IMR-90 (cell line): Measurements from ENCODE around the gene RNF225. TPM values are rescaled to one million over a fixed set of nuclear protein-coding genes. Genes with fewer than 3 reads are reported as not detected.

ENCODE experiments used
- ATAC-seq: fragments of 200-7000 bp; cut with Tn5 transposase; 2 replicates; pipeline ENCODE4 v1.9.1; 2020; ENCODE audit warnings: low read depth, mild to moderate bottlenecking, moderate library complexity
- BruUV-seq: library from RNA; stranded (reverse); fragments of 400-500 nt; replicated peaks from 2 replicates; lab custom pipeline; 2021; lab: Mats Ljungman, UMichigan
- CTCF ChIA-PET: fragments of 300-600 bp; formaldehyde crosslinking; extraction: SDS; loops from one replicate; lab custom pipeline; 2021; ENCODE audit warnings: antibody characterized with exemption; lab: Yijun Ruan, JAX
- POLR2A ChIA-PET: fragments of 300-600 bp; sonication (Branson Sonifier 250); formaldehyde crosslinking; loops from one replicate; lab custom pipeline; 2022; ENCODE audit warnings: antibody characterized with exemption; ENCODE audit not compliant: unreplicated experiment; lab: Charles Lee
- DNase-seq: peaks from one replicate; pipeline ENCODE4 v3.0.0; 2013
- H2AFZ ChIP-seq: replicated peaks from 2 replicates; pipeline ENCODE3; 2013; ENCODE audit warnings: low read length, mild to moderate bottlenecking; ENCODE audit not compliant: poor library complexity
- H2AK5ac ChIP-seq: 2 replicates; pipeline ENCODE4 v1.6.1; 2013; ENCODE audit warnings: low read depth, low read length, inconsistent platforms
- H2AK9ac ChIP-seq: replicated peaks from 2 replicates; pipeline ENCODE3; 2013; ENCODE audit warnings: mild to moderate bottlenecking, low read depth, low read length, moderate library complexity; ENCODE audit not compliant: poor library complexity
- H2BK120ac ChIP-seq: 2 replicates; pipeline ENCODE4 v1.6.1; 2013; ENCODE audit warnings: low read depth, low read length, inconsistent platforms
- H2BK15ac ChIP-seq: 3 replicates; pipeline ENCODE4 v1.6.1; 2013; ENCODE audit warnings: low read depth, low read length, inconsistent platforms
- H2BK20ac ChIP-seq: 2 replicates; pipeline ENCODE4 v1.6.1; 2013; ENCODE audit warnings: low read depth, mild to moderate bottlenecking, inconsistent platforms, low read length, moderate library complexity
- H2BK5ac ChIP-seq: 2 replicates; pipeline ENCODE4 v1.6.1; 2013; ENCODE audit warnings: mild to moderate bottlenecking, low read depth, low read length, inconsistent platforms; ENCODE audit not compliant: poor library complexity, severe bottlenecking
- H3K14ac ChIP-seq: replicated peaks from 2 replicates; pipeline ENCODE4 v1.6.1; 2013; ENCODE audit warnings: low read depth, low read length, inconsistent platforms
- H3K18ac ChIP-seq: 2 replicates; pipeline ENCODE4 v1.6.1; 2013; ENCODE audit warnings: low read depth, low read length, control low read depth
- H3K23ac ChIP-seq: 2 replicates; pipeline ENCODE4 v1.6.1; 2013; ENCODE audit warnings: low read depth, low read length, inconsistent platforms
- H3K27ac ChIP-seq: 2 replicates; pipeline ENCODE4 v1.5.1; 2013; ENCODE audit warnings: mild to moderate bottlenecking, control low read depth, low read length; ENCODE audit not compliant: insufficient read depth
- H3K27me3 ChIP-seq: 2 replicates; pipeline ENCODE4 v1.6.1; 2013; ENCODE audit warnings: low read length; ENCODE audit not compliant: control insufficient read depth, insufficient read depth
- H3K36me3 ChIP-seq: 2 replicates; pipeline ENCODE4 v1.6.1; 2013; ENCODE audit warnings: low read length, mixed read lengths; ENCODE audit not compliant: control insufficient read depth, insufficient read depth
- H3K4ac ChIP-seq: 2 replicates; pipeline ENCODE4 v1.6.1; 2013; ENCODE audit warnings: low read depth, low read length, inconsistent platforms
- H3K4me1 ChIP-seq: 2 replicates; pipeline ENCODE4 v1.6.1; 2013; ENCODE audit warnings: low read length, mixed read lengths; ENCODE audit not compliant: control insufficient read depth, insufficient read depth
- H3K4me2 ChIP-seq: 2 replicates; pipeline ENCODE4 v1.6.1; 2013; ENCODE audit warnings: low read depth, mild to moderate bottlenecking, control low read depth, low read length, moderate library complexity
- H3K4me3 ChIP-seq: 2 replicates; pipeline ENCODE4 v1.5.1; 2013; ENCODE audit warnings: low read depth, mild to moderate bottlenecking, control low read depth, low read length, moderate library complexity; ENCODE audit not compliant: insufficient read depth
- H3K56ac ChIP-seq: 2 replicates; pipeline ENCODE4 v1.6.1; 2013; ENCODE audit warnings: low read length, inconsistent platforms; ENCODE audit not compliant: insufficient read depth; ENCODE audit errors: extremely low read depth
- H3K79me1 ChIP-seq, 2 experiments: 2 replicates each; pipeline ENCODE4 v1.6.1; 2013; ENCODE audit warnings: low read length in 2 of 2, inconsistent platforms in 1 of 2, low read depth in 1 of 2
- H3K9ac ChIP-seq: 2 replicates; pipeline ENCODE4 v1.6.1; 2013; ENCODE audit warnings: low read depth, low read length, control low read depth
- H3K9me1 ChIP-seq: 2 replicates; pipeline ENCODE4 v1.6.1; 2013; ENCODE audit warnings: low read length, inconsistent platforms; ENCODE audit not compliant: insufficient read depth
- H3K9me3 ChIP-seq: 2 replicates; pipeline ENCODE4 v1.6.1; 2013; ENCODE audit warnings: low read length; ENCODE audit not compliant: control insufficient read depth, insufficient read depth
- H4K20me1 ChIP-seq: 2 replicates; pipeline ENCODE4 v1.6.1; 2013; ENCODE audit warnings: low read length, inconsistent platforms; ENCODE audit not compliant: insufficient read depth
- H4K5ac ChIP-seq: 2 replicates; pipeline ENCODE4 v1.6.1; 2013; ENCODE audit warnings: mild to moderate bottlenecking, low read depth, low read length, control low read depth
- H4K8ac ChIP-seq, 2 experiments: 2 replicates each; pipeline ENCODE4 v1.6.1; 2013; ENCODE audit warnings: low read depth in 2 of 2, low read length in 2 of 2, control low read depth in 1 of 2, inconsistent platforms in 1 of 2
- H4K91ac ChIP-seq: 2 replicates; pipeline ENCODE4 v1.6.1; 2013; ENCODE audit warnings: low read depth, low read length, inconsistent platforms; ENCODE audit not compliant: insufficient read depth
- POLR2A ChIP-seq: IDR thresholded peaks from 2 replicates; pipeline ENCODE4 v1.6.1; 2012; ENCODE audit warnings: mild to moderate bottlenecking, low read depth, low read length
- RAD21 ChIP-seq: IDR thresholded peaks from 2 replicates; pipeline ENCODE4 v1.6.1; 2012; ENCODE audit warnings: low read length, improper control_type of control experiment
- WGBS, 2 experiments: methylation state at CpG; one replicate each; pipeline versions ENCODE4 v1.1.5 to v1.1.7; 2013; ENCODE audit warnings: missing lambda C conversion rate in 2 of 2; ENCODE audit not compliant: insufficient read length in 1 of 2; ENCODE audit errors: extremely low coverage in 2 of 2; 5-methylcytosine and 5-hydroxymethylcytosine counted together
- dilution Hi-C: fragments of 300-500 bp; cut with HindIII; formaldehyde crosslinking; loops from one replicate; pipeline ENCODE4 v1.14.3; 2018; ENCODE audit warnings: low sequenced_read_pairs; ENCODE audit not compliant: unreplicated experiment
- in situ Hi-C: fragments of 300-500 bp; cut with MboI; formaldehyde crosslinking; loops from 3 replicates; pipeline ENCODE4 v1.14.3; 2019; ENCODE audit warnings: low sequenced_read_pairs, inconsistent platforms, mixed read lengths
- intact Hi-C: fragments of 100-400 bp; cut with micrococcal nuclease; formaldehyde crosslinking; loops from 2 replicates; pipeline ENCODE4 v1.10.0; 2022
- polyA plus RNA-seq, 3 experiments: library from polyadenylated mRNA; depleted of rRNA; stranded (reverse); fragments of >200 nt; gene quantifications; 2 replicates each; pipeline ENCODE4 v1.2.3, GENCODE V29; 2012; ENCODE audit warnings: low replicate concordance in 1 of 3
- total RNA-seq: library from RNA; depleted of rRNA; stranded (reverse); fragments of >200 nt; gene quantifications from 2 replicates; pipeline ENCODE4 v1.2.3, GENCODE V29; 2012

Gene RNF225
- total and polyA plus RNA-seq, 2 of the 4 experiments (the other 2 are of a cell fraction) = 0.10 TPM; not detected in 1

DNA sequence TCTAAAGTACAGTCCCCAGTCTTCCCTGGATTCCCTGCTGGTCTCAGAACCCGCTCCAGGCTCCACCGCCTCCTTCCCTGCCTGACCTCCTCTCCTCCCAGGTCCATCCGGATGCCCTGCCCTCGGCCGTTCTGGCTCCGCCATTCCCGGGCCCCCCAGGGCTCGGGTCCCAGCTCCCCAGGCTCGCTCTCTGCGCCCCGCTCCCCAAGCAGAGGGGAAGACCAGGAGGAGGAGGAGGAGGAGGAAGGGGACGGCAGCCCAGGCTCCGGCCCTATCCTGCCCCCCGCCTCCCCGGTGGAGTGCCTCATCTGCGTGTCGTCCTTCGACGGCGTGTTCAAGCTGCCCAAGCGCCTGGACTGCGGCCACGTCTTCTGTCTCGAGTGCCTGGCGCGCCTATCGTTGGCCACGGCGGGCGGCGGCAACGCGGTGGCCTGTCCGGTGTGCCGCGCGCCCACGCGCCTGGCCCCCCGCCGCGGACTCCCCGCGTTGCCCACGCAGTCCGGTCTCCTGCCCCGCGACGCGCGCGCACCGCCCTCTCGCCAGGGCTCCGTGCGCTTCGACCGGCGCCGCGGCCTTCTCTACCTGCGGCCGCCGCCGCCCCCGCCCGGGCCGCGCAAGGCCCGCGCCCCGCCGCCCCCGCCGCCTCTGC is 647 bp downstream of the RNF225 start:
- H3K27me3 ChIP-seq = no peaks in the 10 kb centered on the region
- peak overlapping the region; percentile 61 for H2AFZ ChIP-seq
- dilution Hi-C loops (no loop called here), intact Hi-C loops (no loop called here), in situ Hi-C loops (no loop called here)
- no TSS peak for BruUV-seq
- H3K9ac ChIP-seq = no peak overlapping the region
- no peak overlapping the region for H2BK5ac ChIP-seq
- H3K4me2 ChIP-seq = no peak overlapping the region
- POLR2A ChIA-PET = no interaction called here
- H3K4me3 ChIP-seq = no peak overlapping the region
- TF ChIP-seq POLR2A = 0 out of 2 replicates have a peak, but pooled peaks have one; percentile 18
- no peak for TF ChIP-seq RAD21
- DNase-seq = no peak
- peaks cover 29% of the 10 kb centered on the region for H4K20me1 ChIP-seq
- H2BK120ac ChIP-seq = no peak overlapping the region
- no peaks in the 10 kb centered on the region for H3K9me3 ChIP-seq
- H4K5ac ChIP-seq = no peak overlapping the region
- H4K8ac ChIP-seq = no peak overlapping the region
- H2BK20ac ChIP-seq = no peak overlapping the region
- no peak overlapping the region for H3K23ac ChIP-seq
- H3K79me1 ChIP-seq = peaks cover 9 to 39% of the 10 kb centered on the region in 2 experiments
- no peak overlapping the region for H3K4ac ChIP-seq
- CTCF ChIA-PET = no interaction called here
- no peak overlapping the region for H4K91ac ChIP-seq
- H2AK5ac ChIP-seq = no peak overlapping the region
- 19% methylated on average over 42 of the region's 75 CpGs; no CpG with 5 or more reads in 1 of the 2 experiments for WGBS, 2 experiments
- peak; percentile 27 for ATAC-seq
- no peaks in the 10 kb centered on the region for H3K9me1 ChIP-seq
- no peak overlapping the region for H3K18ac ChIP-seq
- H3K14ac ChIP-seq = no peak overlapping the region
- H3K56ac ChIP-seq = no peak overlapping the region
- no peak overlapping the region for H2BK15ac ChIP-seq
- no peak overlapping the region for H2AK9ac ChIP-seq
- peaks cover 2% of the 10 kb centered on the region for H3K4me1 ChIP-seq
- H3K27ac ChIP-seq = no peak overlapping the region
- peaks cover 26% of the 10 kb centered on the region for H3K36me3 ChIP-seq
